ENCODE measurements around the gene USF2.

DNA sequence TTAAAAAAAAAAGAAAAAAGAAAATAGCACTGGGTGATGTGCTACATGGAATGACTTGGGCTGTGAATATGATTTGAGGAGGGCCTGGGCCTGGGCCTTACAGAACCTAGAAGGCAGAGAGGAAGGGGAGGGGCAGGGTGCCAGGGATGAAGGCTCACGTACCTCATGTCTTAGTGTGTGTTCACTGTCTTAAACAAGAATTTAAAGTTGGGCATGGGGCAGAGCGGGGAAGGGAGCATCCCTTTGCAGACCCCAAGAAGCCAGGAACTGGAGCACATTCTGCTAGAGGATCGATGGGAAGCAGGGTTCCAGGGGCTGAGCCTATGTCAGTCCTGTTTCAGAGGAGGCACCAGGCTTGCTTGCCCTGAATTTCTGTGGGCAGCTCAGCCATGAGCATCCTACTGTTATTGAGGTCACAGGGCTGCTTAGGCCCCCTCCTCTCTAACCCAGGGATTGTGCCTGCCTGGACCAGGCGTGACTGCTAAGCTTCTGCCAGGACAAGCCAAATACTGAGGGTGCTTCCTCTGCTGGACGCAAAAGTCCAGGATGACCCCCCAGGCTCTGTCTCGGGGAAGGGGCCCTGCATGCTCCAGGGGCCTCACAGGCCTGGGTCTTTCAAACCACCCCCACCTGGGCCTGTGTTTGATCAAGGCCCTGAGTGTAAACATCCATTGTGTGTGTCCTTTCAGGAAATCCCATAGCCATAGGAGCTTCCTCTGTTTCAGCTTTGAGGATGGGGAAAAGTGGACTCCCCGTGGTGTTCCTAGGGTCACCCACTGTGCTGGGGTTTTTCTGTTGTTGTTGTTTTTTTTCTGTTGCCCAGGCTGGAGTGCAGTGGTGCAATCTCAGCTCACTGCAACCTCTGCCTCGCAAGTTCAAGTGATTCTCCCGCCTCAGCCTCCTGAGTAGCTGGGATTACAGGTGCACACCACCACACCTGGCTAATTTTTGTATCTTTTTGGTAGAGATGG lies 15.2 kb upstream of the USF2 start:
- TF ChIP-seq, protein P1, sequence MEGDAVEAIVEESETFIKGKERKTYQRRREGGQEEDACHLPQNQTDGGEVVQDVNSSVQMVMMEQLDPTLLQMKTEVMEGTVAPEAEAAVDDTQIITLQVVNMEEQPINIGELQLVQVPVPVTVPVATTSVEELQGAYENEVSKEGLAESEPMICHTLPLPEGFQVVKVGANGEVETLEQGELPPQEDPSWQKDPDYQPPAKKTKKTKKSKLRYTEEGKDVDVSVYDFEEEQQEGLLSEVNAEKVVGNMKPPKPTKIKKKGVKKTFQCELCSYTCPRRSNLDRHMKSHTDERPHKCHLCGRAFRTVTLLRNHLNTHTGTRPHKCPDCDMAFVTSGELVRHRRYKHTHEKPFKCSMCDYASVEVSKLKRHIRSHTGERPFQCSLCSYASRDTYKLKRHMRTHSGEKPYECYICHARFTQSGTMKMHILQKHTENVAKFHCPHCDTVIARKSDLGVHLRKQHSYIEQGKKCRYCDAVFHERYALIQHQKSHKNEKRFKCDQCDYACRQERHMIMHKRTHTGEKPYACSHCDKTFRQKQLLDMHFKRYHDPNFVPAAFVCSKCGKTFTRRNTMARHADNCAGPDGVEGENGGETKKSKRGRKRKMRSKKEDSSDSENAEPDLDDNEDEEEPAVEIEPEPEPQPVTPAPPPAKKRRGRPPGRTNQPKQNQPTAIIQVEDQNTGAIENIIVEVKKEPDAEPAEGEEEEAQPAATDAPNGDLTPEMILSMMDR (IDR thresholded peaks at IDR 0.05 in 8 of 11, conservative IDR thresholded peaks at IDR 0.05 in 3 of 11) = no peak
- TF ChIP-seq POLR2AphosphoS5 (IDR thresholded peaks at IDR 0.05) (no peak), POLR2A (IDR thresholded peaks at IDR 0.05) (no peak)
